Right cardiac atrium (tissue), 5 donors: Measurements from ENCODE around the gene DCLRE1B. TPM values are rescaled to one million over a fixed set of nuclear protein-coding genes. Genes with fewer than 3 reads are reported as not detected.

Experiments used
- ATAC-seq, 2 donors: fragments of 200-7000 bp; cut with Tn5 transposase; one replicate each; pipeline versions ENCODE4 v1.8.0 to v1.9.1; 2020; ENCODE audit warnings: moderate library complexity in 2 of 2, mild to moderate bottlenecking in 1 of 2
- DNase-seq, 3 donors: peaks; one replicate each; pipeline ENCODE4 v3.0.0-alpha.2; 2020
- H3K27ac ChIP-seq: one replicate; pipeline ENCODE4 v1.5.1; 2013; ENCODE audit warnings: mild to moderate bottlenecking, low read length, control low read depth, moderate library complexity
- H3K27me3 ChIP-seq: one replicate; pipeline ENCODE4 v1.6.1; 2013; ENCODE audit not compliant: control insufficient read depth, insufficient read depth
- H3K4me1 ChIP-seq: one replicate; pipeline ENCODE4 v1.6.1; 2013; ENCODE audit warnings: low read length; ENCODE audit not compliant: control insufficient read depth, insufficient read depth
- H3K4me3 ChIP-seq: one replicate; pipeline ENCODE4 v1.5.1; 2013; ENCODE audit warnings: low read length, control low read depth
- H3K9me3 ChIP-seq: one replicate; pipeline ENCODE4 v1.6.1; 2013; ENCODE audit warnings: low read length; ENCODE audit not compliant: control insufficient read depth
- WGBS: extraction: QIAGEN DNeasy Blood & Tissue Kit; methylation state at CpG from one replicate; pipeline ENCODE4 v1.1.7; 2013; 5-methylcytosine and 5-hydroxymethylcytosine counted together
- intact Hi-C, 4 donors: fragments of 100-400 bp; cut with DNase I; formaldehyde crosslinking; loops; one replicate each; pipeline versions ENCODE4 v1.11.0 to v1.14.0; 2022 to 2023
- polyA plus RNA-seq: library from polyadenylated mRNA; stranded (reverse); fragments of 200-250 nt; gene quantifications from one replicate; pipeline ENCODE4 v1.2.3, GENCODE V29; 2013
- total RNA-seq, 4 donors: library from RNA; stranded (reverse); fragmentation: NEBNext Ultra II Directional; extraction: Animal tissue kit (Norgen Biotek cat#: 25700); gene quantifications; one replicate each; pipeline ENCODE4 v1.2.1, GENCODE V29; 2021
- donor health status: healthy with polysubstance abuse.
- donor health status: DM: no; HTN: yes; CAD: no.
- donor health status: DM: no; HTN: no; CAD: no.
- donor health status: DM: no; HTN: yes; CAD: no; lungs with severe emphysema.
- donor health status: DM: yes; HTN: yes; CAD: no.

Gene DCLRE1B
- total and polyA plus RNA-seq, 5 donors, result 0.97 to 3.4 (median 2.6) TPM

- Histone ChIP-seq H3K27me3 (no peaks in the 10 kb centered on the region), H3K9me3 (no peaks in the 10 kb centered on the region), H3K27ac (no peak overlapping the region), H3K4me1 (no peaks in the 10 kb centered on the region), H3K4me3 (no peak overlapping the region)
- no peak for DNase-seq
- intact Hi-C loops, result no loop called here
- WGBS, result 70% methylated on average over 2 of the region's 2 CpGs
- ATAC-seq, result no peak
Measured at GRCh38 chr1:113890816-113891215, 14.3 kb upstream of the DCLRE1B start.

- no peaks in the 10 kb centered on the region for H3K4me1 ChIP-seq
- ATAC-seq (no peak), DNase-seq (no peak)
- intact Hi-C loops, result no loop called here
- H3K27ac ChIP-seq, result no peak overlapping the region
- no peaks in the 10 kb centered on the region for H3K27me3 ChIP-seq
- 90% methylated on average over 11 of the region's 11 CpGs for WGBS
- no peak overlapping the region for H3K4me3 ChIP-seq
- H3K9me3 ChIP-seq, result no peaks in the 10 kb centered on the region
Measured at GRCh38 chr1:113891631-113892220, 13.4 kb upstream of the DCLRE1B start.

- Histone ChIP-seq H3K9me3 (no peaks in the 10 kb centered on the region), H3K27ac (no peak overlapping the region), H3K4me1 (no peaks in the 10 kb centered on the region), H3K4me3 (no peak overlapping the region), H3K27me3 (no peaks in the 10 kb centered on the region)
- WGBS, result 97% methylated on average over 3 of the region's 3 CpGs
- ATAC-seq (no peak), DNase-seq (no peak)
- intact Hi-C loops, result no loop called here
Measured at GRCh38 chr1:113893267-113893666, 11.9 kb upstream of the DCLRE1B start.

GRCh38 chr1:113895098-113895497, 10.0 kb upstream of the DCLRE1B start:
- H3K4me3 ChIP-seq, result no peak overlapping the region
- no peaks in the 10 kb centered on the region for H3K27me3 ChIP-seq
- intact Hi-C loops, result no loop called here
- WGBS, result 86% methylated on average over 6 of the region's 6 CpGs
- DNase-seq (no peak), ATAC-seq (no peak)
- no peaks in the 10 kb centered on the region for H3K9me3 ChIP-seq
- no peaks in the 10 kb centered on the region for H3K4me1 ChIP-seq
- no peak overlapping the region for H3K27ac ChIP-seq

GRCh38 chr1:113895961-113896360, 9.2 kb upstream of the DCLRE1B start:
- DNase-seq (no peak), ATAC-seq (no peak)
- H3K27me3 ChIP-seq, result no peaks in the 10 kb centered on the region
- intact Hi-C loops, result no loop called here
- H3K9me3 ChIP-seq, result no peaks in the 10 kb centered on the region
- H3K4me3 ChIP-seq, result no peak overlapping the region
- H3K27ac ChIP-seq, result no peak overlapping the region
- no peaks in the 10 kb centered on the region for H3K4me1 ChIP-seq
- 91% methylated on average over 8 of the region's 8 CpGs for WGBS

GRCh38 chr1:113898241-113898814, 6.8 kb upstream of the DCLRE1B start:
- H3K27me3 ChIP-seq, result no peaks in the 10 kb centered on the region
- H3K4me1 ChIP-seq, result no peaks in the 10 kb centered on the region
- 100% methylated on average over 1 of the region's 1 CpG for WGBS
- DNase-seq, result no peak
- H3K9me3 ChIP-seq, result no peaks in the 10 kb centered on the region
- ATAC-seq, result no peak
- intact Hi-C loops, result no loop called here
- H3K27ac ChIP-seq, result no peak overlapping the region
- no peak overlapping the region for H3K4me3 ChIP-seq

- no peak for DNase-seq
- intact Hi-C loops, result no loop called here
- Histone ChIP-seq H3K4me3 (no peak overlapping the region), H3K27ac (no peak overlapping the region), H3K4me1 (no peaks in the 10 kb centered on the region), H3K27me3 (no peaks in the 10 kb centered on the region), H3K9me3 (no peaks in the 10 kb centered on the region)
- ATAC-seq, result no peak
Measured at GRCh38 chr1:113899111-113899510, 6.0 kb upstream of the DCLRE1B start.

- DNase-seq (no peak), ATAC-seq (no peak)
- Histone ChIP-seq H3K27ac (no peak overlapping the region), H3K4me1 (no peaks in the 10 kb centered on the region), H3K27me3 (no peaks in the 10 kb centered on the region), H3K4me3 (no peak overlapping the region), H3K9me3 (no peaks in the 10 kb centered on the region)
- intact Hi-C loops, result loop anchor here in 2 of 4 donors (10.0 kb wide), 1 partner anchor 66 kb away; no protein-coding TSS in a partner anchor
- 73% methylated on average over 3 of the region's 3 CpGs for WGBS
Measured at GRCh38 chr1:113901191-113901590, 3.9 kb upstream of the DCLRE1B start.

GRCh38 chr1:113903501-113904292, 1.4 kb upstream of the DCLRE1B start:
- no peak for DNase-seq
- H3K4me3 ChIP-seq, result peak overlapping the region; percentile 50
- WGBS, result 14% methylated on average over 7 of the region's 7 CpGs
- H3K27me3 ChIP-seq, result no peaks in the 10 kb centered on the region
- no peaks in the 10 kb centered on the region for H3K4me1 ChIP-seq
- peak overlapping the region; percentile 87 for H3K27ac ChIP-seq
- ATAC-seq, result no peak
- no peaks in the 10 kb centered on the region for H3K9me3 ChIP-seq
- intact Hi-C loops, result loop anchor here in 2 of 4 donors (2.0 to 10.0 kb wide), 3 partner anchors 25 to 69 kb away; partner anchors contain the start of gene HIPK1 (in 1 of the 2)

- Histone ChIP-seq H3K27me3 (no peaks in the 10 kb centered on the region), H3K4me1 (no peaks in the 10 kb centered on the region), H3K4me3 (peak overlapping the region; percentile 50), H3K9me3 (no peaks in the 10 kb centered on the region), H3K27ac (peak overlapping the region; percentile 87)
- WGBS, result under 1% methylated on average over 11 of the region's 11 CpGs
- DNase-seq (no peak), ATAC-seq (no peak)
- intact Hi-C loops, result loop anchor here in 2 of 4 donors (2.0 to 10.0 kb wide), 3 partner anchors 25 to 69 kb away; partner anchors contain the start of gene HIPK1 (in 1 of the 2)
Measured at GRCh38 chr1:113904293-113904673, 843 bp upstream of the DCLRE1B start.

GRCh38 chr1:113905435-113905861, 322 bp downstream of the DCLRE1B start:
- DNase-seq (peak in 2 of 3 donors; percentile 34 to 70), ATAC-seq (peak in 1 of 2 donors; percentile 3)
- Histone ChIP-seq H3K4me1 (no peaks in the 10 kb centered on the region), H3K27ac (peak overlapping the region; percentile 54), H3K9me3 (no peaks in the 10 kb centered on the region), H3K27me3 (no peaks in the 10 kb centered on the region), H3K4me3 (peak overlapping the region; percentile 53)
- under 1% methylated on average over 17 of the region's 17 CpGs for WGBS
- intact Hi-C loops, result loop anchor here in 2 of 4 donors (2.0 to 10.0 kb wide), 3 partner anchors 23 to 71 kb away; partner anchors contain the start of gene HIPK1 (in 1 of the 2)
